Cortex of kidney (tissue), 1 donor: ENCODE measurements around the gene PAF1.

Source experiments
- DNase-seq: peaks from one replicate; lab custom pipeline; 2025; lab: John Stamatoyannopoulos, UW

PAF1 gene

GRCh38 chr19:39390751-39391437 lies at the start of gene PAF1, which contains the start of gene MED29:
PAF1 (minus strand) TSS chr19:39391106; CDS start chr19:39390864, 242 bp downstream.
MED29 (plus strand) TSS chr19:39391378; CDS start chr19:39391423, 45 bp downstream.
- no peak for DNase-seq

GRCh38 chr19:39438270-39438934 lies 47.5 kb upstream of the PAF1 start:
- no peak for DNase-seq

- no peak for DNase-seq
Observed at GRCh38 chr19:39436350-39436716, 45.4 kb upstream of the PAF1 start.

- DNase-seq = no peak
Observed at GRCh38 chr19:39435499-39436349, 44.8 kb upstream of the PAF1 start, which contains the start of gene RPS16. RPS16 (minus strand) TSS chr19:39435949; CDS start chr19:39435895, 54 bp downstream.

- no peak for DNase-seq
Observed at GRCh38 chr19:39434123-39435076, 43.5 kb upstream of the PAF1 start.

GRCh38 chr19:39433480-39434079 lies 42.7 kb upstream of the PAF1 start:
- no peak for DNase-seq

GRCh38 chr19:39432677-39433025 lies 41.7 kb upstream of the PAF1 start:
- DNase-seq = no peak

- no peak for DNase-seq
Observed at GRCh38 chr19:39430675-39431593, 40.0 kb upstream of the PAF1 start.

- no peak for DNase-seq
Observed at GRCh38 chr19:39428283-39429112, 37.6 kb upstream of the PAF1 start.

- DNase-seq = no peak
Observed at GRCh38 chr19:39427707-39428106, 36.8 kb upstream of the PAF1 start.

- DNase-seq = no peak
Observed at GRCh38 chr19:39426170-39426569, 35.3 kb upstream of the PAF1 start.

- no peak for DNase-seq
Observed at GRCh38 chr19:39425744-39426143, 34.8 kb upstream of the PAF1 start.

- no peak for DNase-seq
Observed at GRCh38 chr19:39424934-39425333, 34.0 kb upstream of the PAF1 start.

GRCh38 chr19:39423258-39424086 lies 32.6 kb upstream of the PAF1 start:
- DNase-seq = no peak

GRCh38 chr19:39422020-39422419 lies 31.1 kb upstream of the PAF1 start:
- DNase-seq = no peak

- no peak for DNase-seq
Observed at GRCh38 chr19:39420769-39421168, 29.9 kb upstream of the PAF1 start.

GRCh38 chr19:39419003-39419402 lies 28.1 kb upstream of the PAF1 start:
- no peak for DNase-seq
